Limb (tissue), 2 donors: ENCODE results near the gene IGFBP5.
A peak's percentile ranks its signal among the peaks of the same experiment; 100 is the strongest.

Experiments
- DNase-seq, 2 donors: peaks; one replicate each; pipeline ENCODE4 v3.0.0-alpha.2; 2016; ENCODE audit errors: extremely low spot score in 2 of 2

Gene IGFBP5

DNA sequence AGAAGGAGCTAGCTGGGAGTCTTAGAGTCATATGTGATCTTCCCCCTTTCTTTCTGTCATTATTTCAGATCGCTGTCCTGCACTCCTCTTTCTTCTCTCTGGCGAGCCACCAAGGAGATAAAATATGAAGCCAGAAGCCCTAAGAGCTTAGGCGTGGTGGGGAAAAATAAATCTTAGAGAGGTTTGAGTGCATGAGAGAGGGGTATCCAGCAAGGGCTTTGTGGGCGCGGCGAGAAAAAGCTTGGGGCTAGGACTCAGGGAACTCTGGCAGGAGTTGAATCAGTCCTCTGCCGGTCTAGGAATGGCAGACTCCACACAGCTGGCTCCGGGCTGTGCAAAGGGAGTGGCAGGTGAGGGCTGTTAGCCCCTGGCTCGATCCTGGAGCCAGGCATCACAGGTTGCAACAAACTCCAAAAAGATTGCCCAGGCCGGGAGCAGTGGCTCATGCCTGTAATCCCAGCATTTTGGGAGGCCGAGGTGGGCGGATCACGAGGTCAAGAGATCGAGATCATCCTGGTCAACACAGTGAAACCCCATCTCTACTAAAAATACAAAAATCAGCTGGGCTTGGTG, 20.1 kb upstream of the IGFBP5 start:
- no peak for DNase-seq

DNA sequence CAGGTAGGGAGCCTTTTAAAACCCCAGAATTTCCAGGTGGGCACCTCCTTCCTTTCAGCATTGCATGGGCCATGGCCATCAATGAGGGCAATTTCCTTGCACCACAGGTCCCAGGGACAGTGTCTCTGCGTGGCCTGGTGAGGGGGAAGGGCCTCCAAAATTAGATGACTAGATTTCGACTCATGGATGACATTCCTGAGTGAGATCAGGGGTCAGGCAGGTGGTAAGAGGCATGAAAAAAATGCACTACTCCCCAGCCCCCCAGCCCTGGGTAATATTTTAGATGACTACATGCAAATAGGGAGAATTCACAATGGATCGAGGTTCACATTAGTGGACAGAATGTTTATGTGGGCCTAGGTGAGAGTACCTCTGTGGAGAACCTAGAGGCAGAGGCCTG, 19.0 kb upstream of the IGFBP5 start:
- no peak for DNase-seq

DNA sequence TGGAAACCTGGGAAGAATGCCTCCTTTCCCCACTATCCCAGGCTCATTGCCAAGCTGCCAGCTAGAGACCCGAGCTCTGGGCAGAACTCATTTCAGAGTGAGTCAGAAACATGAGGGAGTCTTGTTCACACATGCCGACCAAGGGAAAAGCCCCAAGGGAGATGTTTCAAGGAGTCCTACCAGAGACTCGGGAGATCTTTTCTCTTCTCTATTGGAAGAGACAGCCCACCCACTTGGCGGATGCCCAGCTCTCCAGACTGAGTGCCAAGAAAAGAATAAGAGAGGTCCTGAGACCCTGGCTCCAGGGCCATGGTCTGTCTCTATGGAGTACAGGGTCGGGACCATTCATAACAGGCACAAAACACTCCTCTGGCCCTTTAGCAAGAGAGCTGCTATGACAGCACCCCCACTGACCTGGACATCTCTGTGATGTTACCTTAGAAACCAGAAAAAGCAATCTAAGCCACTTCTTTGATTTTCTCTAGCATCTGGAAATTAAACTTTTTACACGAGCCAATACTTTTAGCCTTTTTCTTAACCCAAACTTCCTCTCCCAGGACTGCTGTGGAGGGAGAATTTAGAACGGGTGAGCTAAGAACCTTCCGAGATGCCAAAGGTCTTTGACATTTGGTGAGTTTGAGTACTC, 18.5 kb upstream of the IGFBP5 start:
- peak in 1 of 2 donors; percentile 50 for DNase-seq

DNA sequence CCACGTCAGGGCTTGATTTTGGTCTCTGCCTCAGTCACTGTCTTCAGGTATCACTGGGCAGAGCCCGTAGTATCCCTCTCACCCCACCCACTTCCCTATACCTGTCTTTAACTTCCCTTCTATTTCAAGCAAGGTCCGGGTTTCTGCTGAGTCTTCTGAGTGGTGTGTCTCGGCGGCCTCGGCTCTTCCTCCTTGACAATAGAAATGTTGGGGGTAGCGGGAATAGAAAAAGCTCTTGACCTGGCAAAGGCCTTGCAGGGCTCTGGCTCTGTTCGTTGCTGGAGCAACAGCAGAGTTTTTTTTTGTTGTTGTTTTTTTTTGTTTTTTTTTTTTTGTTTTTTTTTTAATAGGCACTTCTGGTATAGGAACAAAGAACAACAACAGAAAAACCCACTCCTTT, 16.0 kb upstream of the IGFBP5 start:
- DNase-seq: no peak

DNA sequence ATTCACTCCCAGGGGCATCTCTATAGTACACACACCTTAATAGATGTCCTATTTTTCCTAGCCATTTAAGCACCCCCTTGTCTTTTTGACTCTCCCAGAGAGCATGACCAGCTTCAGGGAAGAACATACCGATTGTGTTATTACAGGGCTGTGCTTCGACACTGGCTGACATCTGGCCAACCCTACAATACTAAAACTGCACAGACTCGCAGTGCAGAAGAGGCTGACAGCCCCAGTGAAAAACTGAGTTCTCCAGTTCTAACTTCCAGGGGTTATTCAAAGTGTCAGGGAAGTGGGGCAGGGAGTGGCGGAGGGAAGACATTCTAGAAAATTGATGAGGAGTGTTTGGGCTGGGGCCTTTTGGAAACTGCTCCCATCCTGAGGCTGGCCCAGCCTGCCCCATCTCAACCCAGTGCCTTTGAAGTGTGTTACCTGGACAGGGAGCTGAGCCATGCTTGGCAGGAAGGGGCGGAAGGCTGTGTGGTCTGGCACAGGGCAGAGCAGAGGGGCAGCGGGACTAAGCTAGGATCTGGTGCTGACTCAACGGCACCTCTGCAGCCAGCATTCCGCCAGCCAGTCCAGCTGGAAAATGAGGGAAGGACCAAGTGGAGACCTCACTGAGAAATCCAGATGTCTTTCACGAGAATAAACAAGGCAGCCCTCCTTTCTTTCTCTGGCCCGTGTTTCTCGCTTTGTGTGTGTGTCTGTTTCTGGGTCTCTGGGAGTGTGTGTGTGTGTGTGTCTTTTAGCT, 15.4 kb upstream of the IGFBP5 start:
- peak; percentile 58 to 71 for DNase-seq

DNA sequence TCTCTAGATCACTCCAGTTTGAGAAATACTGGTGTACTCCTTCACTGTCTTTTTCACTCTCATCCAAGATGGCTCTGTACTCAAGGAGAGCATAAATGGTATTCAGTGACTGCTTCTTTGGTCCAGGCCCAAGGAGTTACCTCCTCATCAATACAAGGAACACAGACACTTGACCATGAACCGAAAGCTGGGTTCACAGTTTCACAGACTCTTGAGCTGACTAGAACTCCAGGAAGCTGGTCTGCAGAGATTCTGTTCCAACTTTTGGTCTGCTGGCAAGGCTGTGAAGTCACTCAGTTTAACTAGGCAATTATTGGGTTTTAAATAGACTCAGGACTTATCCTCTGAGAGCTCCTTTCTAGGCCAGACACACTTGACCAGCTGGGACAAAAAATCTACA, 7.4 kb upstream of the IGFBP5 start:
- DNase-seq: no peak

DNA sequence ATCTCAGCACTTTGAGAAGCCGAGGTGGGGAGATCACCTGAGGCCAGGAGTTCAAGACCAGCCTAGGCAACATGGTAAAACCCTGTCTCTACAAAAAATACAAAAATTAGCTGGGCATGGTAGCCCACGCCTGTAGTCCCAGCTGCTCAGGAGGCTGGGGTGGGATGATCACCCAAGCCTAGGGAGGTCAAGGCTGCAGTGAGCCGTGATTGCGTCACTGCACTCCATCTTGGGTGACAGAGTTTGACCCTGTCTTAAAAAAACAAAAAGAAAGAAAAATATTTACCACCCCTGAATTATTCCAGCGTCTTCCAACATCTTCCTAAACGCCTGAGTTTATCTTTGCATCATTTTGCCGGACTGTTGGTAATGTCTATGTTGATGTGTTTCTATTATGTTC, 6.2 kb upstream of the IGFBP5 start:
- DNase-seq: no peak

DNA sequence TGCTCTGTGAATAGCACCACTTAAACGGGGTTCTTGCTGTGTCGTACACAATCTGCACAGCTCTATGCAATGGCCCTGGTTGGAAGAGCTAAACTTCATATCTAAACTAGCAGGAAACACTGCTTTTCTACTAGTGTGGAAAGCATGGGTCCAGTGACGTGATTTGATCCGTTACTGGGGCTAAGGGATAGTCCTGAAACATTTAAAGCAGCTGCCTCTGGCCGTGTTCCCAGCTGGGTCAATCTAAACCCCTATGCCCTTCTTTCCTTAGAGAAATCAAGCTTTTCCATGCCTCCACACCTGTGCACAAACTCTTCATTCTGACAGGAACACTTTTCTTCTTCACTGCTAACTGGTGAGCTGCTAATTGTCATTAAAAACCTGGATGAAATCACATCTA, 5.4 kb upstream of the IGFBP5 start:
- DNase-seq: peak in 1 of 2 donors; percentile 43

DNA sequence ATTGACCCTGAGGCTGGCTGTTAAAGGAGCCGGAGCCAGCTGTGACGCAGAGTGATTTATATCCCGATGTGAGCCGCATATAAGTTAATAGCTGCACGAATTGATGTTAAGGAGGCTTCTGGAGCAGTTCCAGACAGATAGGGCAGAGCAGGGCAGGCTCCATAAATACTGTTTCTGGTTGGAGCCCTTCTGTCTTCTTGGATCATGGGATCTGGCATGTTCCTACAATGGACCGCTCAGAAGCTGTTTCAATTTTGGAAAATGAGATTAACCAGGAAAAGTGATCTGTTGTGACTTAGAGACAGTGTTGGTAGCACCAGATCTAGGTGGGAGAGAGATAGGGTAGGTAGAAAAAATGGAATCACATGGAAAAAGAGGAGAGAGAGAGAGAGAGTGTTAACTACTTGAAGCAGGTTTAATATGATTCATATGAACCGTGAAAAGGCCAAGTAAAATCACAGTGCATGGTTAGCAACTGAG, 4.8 kb upstream of the IGFBP5 start:
- DNase-seq: peak; percentile 59 to 72

DNA sequence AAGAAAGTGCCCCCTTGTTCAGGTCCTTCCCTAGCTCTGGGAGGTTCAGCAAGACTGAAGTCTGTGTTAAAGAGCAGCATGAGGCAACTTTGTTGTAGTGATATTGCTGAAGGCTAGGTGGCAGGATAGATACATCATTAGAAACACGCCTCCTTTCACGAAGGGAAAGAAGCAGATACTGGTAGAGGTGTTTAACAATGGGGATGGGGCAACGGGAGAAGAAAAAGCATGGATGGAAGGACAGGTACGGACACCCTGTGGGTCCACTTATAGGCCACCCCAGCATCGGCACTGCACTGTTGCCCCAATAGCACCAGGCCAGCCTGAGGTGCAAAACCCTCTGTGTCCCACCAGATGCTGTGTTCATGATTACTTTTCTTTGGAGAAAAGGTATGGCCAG, 3.5 kb upstream of the IGFBP5 start:
- peak; percentile 48 to 87 for DNase-seq

DNA sequence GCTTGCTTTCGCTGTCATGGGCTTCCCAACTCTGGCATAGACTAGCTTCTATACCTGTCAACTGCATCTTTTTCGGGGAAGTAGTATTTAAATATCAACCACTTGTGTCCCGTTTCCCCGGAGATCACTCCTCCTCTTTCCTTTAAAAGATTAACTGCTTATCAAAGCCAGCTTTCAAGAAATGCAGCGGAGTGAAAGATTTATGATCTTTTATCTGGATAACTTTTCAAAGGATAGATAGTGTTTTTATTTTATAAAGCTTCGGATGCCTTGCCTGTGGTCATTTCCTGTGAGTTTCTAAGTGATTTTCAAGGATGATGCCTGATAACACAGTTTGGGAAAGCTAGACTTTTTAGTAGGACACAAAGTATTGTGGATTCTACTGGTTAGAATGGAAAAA, 2.9 kb upstream of the IGFBP5 start:
- no peak for DNase-seq

DNA sequence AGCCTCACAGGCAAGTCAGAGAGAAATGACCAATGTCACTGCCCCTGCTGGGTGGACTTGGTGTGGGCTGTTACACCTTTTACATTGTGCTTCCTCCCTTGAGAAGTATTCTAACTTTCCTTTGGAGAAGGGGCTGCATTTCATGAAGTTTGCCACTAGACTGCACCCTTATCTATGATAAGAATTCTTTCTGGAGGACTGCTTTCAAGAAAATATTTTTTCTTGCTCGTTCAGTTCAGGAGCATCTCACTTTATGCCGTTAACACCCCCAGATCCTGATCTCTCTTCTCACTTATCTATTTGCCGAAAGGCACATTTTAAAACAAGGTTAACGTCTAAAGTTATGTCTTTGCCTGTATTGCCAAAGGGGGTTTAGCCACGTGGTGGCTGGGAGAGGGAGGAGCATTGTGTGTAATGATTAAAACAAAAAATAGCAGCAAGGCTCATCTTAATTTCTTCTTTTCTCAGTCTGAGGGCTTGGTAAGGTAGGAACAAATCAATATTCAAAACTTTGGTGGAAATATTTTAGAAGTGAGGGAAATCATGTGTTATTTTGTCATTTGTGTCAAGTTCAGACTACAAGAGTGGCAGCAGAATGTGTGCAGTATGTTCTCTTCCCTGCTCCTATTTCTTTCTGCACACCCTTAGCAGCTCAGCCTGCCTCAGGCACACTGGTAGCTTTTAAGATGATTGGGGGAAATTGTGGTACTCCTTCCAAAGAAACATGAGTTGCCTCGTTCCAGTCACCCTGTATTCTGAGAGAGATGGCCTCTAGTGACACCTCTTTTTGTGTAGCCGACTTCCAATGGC, 1.6 kb upstream of the IGFBP5 start:
- DNase-seq: peak; percentile 36 to 76

DNA sequence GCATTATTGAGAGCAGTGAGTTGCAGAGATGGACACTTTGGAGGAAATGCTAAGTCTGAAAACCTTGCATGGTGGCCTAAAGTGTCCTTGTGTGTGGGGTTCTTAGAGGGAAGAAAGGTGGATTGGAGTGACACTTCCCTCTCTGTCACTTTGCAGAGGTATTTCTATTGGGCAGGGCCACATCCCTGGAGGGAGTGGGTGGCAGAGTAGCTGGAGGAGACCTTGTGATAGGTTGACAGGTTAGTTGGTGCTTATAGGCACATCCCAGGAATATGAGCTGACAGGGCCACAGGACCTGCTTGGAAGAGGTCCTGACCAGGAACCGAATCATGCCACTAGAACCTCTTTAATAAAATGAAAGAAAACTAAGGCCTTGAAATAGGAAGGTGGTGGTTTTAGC, 972 bp upstream of the IGFBP5 start:
- DNase-seq: peak in 1 of 2 donors; percentile 35

DNA sequence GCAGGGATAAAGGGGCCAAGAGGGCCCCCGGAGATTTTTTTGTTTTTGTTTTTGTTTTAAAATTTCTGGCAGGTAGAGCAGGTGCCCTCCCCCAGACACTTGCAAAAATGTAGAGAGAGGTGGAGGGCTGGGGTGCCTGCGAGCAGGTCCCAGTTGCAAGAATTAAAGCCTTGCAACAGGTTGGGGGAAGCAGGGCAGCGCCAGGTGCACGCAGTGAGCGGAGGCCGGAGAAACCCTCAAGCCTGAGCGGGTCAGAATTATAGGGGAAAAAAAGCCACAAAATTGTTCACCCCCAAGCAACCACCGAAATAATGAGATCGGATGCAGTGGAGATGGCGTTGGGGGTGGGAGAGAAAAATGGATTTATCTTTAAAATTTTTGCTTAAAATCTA, 527 bp downstream of the IGFBP5 start:
- DNase-seq: no peak

DNA sequence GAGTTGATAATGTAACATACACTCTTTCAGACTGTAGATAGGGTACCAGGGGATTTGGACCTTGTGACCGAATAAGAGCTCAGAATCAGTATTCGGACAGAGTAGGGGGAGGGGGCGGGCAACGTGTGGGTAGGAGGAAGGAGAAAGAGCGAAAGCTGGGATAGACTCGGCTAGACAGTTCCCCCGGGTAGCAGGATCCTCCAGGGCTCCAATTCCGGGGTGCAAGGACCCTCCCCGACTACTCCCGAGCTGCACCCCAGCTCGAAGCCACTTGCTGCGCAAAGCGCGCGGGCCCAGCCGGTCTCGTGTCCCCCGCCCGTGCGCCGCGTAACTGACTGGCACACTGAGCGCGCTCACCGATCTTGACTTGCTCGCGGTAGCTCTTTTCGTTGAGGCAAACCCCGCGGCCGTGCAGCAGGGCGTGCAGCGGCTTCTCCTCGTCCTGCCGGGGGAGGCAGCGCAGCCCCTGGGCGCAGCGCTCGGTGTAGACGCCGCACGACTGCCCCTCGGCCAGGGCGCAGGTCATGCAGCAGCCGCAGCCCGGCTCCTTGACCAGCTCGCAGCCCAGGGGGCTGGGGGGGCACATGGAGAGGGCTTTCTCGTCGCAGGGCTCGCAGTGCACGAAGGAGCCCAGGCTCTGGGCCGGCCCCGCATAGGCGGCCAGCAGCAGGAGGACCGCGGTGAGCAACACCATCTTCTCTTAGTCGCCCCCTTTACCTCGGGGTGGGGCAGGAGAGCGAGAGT, 1.1 kb downstream of the IGFBP5 start:
- peak in 1 of 2 donors; percentile 81 for DNase-seq

DNA sequence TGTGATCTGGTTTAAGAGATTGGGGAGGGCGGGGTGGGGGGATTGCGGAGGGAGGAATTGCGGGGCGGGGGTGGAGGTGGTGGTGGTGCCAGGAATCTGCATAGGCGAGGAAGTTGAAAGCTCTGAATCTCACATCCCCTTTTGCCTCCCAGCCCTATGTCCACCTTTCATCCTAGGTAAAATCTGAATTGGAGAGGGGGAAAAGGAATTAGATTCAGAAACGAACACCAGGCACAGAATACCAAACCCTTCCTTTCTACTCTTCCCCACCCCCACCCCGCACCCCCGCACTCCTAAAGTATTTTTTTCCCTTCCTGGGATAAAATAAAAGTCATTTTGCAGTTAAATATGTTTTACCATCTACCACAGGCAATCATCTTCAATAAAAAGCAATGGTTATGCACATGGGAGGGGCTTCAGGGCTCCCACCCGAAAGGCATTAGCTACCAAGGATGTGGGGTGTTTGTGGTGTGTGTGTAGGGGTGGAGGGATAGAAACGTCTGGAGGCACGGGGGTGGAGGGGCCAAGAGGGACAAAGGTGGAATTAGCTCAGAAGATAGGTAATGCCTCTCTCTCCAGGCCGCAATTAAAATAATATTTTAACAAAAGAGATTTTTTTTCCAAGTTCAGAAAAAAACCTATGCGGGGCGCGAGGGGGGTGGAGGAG, 1.8 kb downstream of the IGFBP5 start:
- DNase-seq: peak in 1 of 2 donors; percentile 53

DNA sequence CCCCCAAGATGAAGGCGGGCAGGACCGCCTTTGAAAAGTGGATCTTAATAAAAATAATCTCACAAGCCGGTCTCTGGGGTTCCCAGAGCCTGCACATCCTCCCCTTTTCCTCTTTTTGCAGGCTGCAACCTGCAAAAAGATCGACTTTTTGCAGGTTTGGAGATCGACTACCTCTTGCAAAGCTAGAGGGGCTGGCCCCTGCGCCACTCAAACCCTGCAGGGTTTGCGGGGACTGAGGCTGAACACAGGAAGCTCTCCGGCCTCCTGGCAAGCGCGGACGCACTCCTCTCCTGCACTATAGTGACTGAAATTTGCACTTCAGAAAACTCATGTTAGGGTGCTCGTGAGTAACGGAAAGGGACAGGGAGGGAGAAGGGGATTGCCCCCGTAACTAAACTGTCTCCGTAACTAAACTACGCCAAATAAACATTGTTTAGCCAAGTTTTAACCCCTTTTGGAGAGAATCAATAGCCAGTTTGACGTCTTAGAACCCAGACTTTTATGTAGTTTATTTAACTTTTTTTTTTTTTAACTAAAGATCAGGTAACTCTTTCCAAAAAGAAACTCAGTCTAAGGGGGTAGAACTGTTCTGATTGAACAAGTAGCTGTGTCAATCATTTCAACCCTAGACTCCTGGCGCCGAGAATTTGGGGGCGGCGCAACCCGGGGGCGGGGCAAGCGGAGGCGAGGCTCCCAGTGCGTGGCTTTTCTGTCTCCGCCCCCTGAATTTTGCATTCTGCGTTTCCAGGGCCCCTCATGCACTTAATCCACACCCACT, 2.5 kb downstream of the IGFBP5 start:
- DNase-seq: peak; percentile 94 to 95

DNA sequence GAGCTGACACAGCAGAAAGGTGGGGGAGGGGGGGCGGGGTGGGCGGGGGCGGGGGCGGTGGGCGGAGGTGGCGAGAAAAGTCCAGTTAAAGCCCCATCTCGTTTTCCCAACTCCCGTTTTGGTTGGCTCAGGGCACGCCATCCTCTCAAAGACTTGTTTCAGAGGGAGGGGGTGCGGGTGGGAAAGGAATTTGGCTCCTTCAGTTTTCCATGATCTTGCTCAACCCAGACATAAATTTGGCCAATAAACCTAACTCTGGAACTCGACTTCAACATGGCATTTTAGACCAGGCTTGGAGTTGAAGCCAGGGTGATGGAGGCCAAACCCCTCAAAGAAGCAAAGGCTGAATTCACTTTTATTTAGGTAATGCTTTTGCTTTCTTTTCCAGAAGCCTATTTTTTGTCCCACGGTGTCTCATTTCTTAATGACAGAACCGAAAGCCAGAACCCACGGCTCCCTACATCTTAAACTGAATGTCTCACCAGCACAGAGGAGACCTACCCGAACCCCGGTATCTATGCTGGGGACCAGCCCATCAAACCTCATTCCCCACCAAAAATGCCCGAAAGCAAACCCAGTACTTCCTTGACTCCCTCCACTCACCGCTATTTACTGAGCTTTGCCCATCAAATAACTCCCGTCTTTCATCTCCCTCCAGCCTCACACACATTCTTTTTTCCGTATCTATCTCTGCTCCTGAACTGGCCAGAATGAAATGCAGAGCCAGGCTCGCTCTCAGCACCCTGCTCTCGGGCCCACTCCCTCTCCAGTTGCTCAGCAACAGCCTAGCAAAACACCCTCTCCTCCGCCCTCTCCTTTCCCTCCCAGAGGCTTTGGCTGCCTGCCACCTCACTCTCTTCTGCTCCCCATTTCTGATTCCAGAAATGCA, 4.3 kb downstream of the IGFBP5 start:
- peak; percentile 91 to 92 for DNase-seq

DNA sequence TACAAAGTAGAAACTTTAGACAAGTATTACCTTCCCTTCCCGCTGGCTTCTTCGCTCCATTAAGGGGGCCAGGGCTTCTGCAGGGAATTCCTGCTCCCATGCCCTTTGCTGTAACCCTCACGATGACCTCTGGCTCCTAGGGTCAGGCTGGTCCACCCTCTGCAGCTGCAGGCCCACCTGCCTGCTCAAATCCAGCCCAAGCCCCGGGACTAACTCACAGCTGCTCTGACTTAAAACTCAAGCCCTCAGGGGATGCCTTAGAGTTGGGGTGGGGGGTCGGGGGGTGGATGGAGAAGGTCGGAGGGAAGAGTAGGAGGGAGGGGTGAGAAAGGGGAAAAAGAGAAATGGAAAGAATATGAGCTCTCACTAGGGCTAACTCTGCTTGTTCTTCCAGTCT, 4.9 kb downstream of the IGFBP5 start:
- peak in 1 of 2 donors; percentile 50 for DNase-seq
